GM19468 (cell line): ENCODE data around the gene MKI67.
"Not testable (repeated sequence)": the region's sequence is repeated elsewhere in the genome, so short reads cannot be mapped to it uniquely, and the experiment has no call there.

Experiments
- ATAC-seq: cut with Tn5 transposase; IDR thresholded peaks from one replicate; pipeline ENCODE4 v1.9.1; 2021; ENCODE audit warnings: mild to moderate bottlenecking, moderate library complexity, moderate number of reproducible peaks; ENCODE audit not compliant: unreplicated experiment; ENCODE audit errors: extremely low read depth

MKI67 gene

DNA sequence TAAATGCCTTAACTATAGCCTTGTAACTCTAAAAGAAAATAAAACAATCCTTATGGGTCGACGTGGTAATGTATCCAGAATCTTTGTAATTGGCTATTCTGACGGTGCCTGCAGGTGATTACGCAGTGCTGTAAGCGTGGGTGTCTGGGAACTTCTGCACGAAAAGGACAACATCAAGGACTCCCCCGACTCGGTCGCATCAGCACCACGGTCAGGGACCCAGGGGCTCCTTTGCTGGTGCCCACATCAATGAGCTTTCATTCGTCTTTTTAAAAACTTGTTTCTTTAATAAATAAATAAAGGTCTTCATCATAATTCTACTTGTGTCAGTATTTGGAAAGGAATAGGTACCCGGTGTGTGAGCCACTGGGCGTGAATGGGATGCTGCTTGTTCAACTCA, 13.2 kb downstream of the MKI67 start:
- no peak for ATAC-seq

DNA sequence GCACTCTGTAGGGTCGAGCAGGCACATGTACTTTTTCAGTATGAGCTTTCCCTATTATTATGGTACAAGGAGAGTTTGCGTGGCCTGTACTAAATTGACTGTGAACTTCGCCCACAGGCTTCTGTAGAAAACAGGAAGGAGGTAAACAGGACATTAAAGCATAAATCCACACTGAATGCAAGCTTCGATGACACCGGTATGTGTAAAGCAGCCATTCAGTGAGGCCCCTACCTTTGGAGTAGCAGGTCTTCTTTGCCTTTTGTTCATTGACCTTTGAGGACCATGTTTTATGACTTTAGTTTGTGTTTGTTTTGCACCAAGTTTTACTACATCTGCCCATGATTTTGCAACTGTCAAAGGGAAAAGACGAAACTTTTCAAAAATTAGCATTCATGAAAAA, 14.5 kb downstream of the MKI67 start:
- no peak for ATAC-seq

DNA sequence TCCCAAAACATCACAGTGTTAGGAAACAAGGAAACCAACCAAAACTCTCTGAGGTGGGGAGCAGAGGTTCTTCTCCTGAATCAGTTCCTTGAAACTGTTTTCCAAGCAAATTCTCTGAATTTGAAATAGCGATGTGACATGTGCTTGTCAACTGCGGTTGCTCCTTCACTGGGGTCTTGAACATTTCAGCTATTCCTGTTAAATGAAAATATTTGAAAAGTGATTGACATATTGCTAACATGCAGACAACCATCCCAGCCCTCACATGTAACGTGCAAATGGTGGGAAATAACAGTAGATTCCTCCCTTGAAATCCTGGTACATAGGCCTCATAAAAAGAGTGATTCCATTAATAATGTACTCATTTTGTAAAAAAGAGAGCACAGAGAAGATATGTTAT, 15.9 kb downstream of the MKI67 start:
- ATAC-seq = no peak

DNA sequence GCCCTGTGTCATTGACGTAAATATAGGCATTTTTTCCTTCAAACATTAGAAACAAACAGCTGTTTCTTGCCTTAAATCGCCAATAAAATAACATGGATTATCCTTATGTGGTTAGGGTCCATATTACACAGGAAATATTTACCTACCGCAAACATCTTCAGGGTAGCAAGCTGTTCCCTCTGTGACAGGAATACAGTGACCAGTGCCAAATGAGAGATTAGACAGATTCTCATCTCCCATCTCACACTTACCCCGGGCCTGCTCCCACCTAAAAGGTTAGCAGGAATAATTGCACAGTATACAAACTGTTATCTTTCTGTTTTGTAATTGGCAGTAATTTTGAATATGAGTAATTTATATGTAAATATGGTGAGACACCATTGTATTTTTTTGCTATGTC, 16.5 kb downstream of the MKI67 start:
- ATAC-seq = no peak

DNA sequence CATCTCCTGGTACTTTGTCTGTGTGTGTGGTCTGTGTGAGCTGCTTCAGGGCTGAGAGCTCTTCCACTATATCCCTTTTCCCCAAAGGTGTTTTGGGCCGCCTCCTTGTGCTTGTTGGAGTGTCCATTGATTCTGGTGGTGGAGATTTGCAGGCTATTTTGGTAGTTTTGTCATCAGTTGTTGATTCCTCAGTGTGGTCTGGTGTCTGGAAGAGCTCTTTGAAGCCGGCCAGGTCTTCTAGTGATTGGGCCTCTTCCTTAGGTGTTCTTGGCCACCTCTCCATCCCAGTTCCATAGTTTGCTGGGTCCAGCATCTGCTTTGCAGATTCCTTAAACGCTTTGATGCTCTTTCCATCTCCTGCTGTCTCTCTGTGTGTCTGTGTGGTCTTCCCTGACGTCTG, 20.8 kb downstream of the MKI67 start:
- no peak for ATAC-seq

DNA sequence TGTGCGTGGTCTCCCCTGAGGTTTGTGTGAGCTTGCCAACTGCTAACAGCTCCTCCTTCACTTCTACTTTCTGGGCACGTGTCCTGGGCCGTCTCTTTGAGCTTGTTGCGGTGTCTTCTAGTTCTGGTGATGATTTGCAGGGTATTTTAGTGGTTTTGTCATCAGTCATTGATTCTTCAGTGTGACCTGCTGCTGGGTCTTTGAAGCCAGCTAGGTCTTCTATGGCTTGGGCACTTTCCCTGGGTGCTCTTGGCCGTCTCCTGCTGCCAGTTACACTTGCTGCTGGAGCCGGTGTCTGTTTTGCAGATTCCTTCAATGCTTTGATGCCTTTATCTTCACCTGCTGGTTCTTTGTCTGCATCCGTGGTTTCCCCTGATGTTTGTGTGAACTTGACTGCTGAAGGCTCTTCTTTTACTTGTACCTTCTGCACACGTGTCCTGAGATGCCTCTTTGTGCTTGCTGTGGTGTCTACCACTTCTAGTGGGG, 23.0 kb downstream of the MKI67 start:
- ATAC-seq = no peak

DNA sequence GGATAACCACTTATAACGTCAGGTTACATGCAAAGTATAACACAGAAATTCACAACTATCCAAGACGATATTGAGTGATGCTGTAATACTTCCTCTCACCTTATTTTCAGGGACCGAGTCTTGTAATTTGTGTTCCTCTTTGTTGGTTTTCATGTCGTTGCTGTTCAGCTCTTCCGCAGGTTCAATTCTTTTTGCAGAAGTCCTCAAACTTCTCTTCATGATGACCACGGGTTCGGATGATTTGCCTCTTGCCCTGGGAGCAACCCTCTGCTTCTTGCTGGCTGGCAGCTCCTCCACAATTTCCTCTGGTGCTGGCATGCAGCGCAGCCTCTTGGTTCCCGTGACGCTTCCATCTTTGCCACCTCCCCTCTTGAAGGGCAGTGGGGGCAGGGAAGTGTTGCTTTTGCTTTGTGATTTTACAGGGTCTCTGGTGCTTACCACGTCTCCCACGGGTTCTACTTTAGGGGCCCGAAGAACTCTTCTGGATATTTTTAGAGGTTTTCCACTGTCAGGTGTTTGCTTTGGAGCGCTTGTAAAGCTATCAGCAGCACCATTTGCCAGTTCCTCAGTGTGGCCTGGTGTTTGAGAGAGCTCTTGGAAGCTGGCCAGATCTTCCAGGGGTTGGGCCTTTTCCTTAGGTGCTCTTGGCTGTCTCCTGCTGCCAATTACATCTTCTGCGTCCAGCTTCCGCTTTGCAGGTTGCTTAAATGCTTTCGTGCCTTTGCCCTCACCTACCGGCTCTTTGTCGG, 23.6 kb downstream of the MKI67 start:
- no peak for ATAC-seq

DNA sequence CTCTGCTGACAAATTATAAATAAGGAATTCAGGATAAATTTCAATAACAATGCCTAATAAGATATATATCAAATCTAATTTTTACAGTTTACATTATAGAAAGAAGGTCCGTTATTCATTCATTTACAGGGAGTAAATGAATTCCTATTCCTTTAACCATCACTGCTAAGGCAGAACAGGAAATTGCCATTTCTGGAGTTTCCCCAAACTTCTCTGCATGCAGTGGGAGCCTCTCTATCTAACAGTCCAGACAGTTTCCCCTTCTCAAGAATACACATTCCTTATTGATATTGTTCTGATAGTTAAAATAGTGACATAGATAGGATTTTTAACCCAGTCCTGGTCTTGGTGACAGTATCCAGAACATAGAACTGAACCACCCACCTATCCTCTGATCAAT, 24.3 kb downstream of the MKI67 start:
- ATAC-seq = no peak

DNA sequence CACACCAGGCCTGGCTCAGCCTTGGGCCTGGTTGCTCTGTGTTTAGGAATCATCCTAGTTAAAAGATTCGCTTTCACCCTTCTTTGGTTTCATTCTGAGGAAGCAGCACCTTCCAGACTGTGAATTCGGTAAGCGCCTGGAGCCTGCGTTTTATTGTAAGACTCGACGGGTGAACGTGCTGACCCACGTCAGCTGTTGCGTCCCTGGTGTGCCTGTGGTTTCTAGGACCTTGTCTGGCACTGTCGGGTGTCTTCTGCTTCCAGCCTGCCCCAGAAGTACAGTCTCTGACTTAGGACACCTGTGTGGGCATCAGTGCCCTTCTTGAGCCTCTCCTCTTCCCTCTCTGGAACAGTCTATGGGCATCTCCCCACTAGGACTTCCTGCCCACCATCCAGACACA, 26.3 kb downstream of the MKI67 start:
- ATAC-seq = no peak

DNA sequence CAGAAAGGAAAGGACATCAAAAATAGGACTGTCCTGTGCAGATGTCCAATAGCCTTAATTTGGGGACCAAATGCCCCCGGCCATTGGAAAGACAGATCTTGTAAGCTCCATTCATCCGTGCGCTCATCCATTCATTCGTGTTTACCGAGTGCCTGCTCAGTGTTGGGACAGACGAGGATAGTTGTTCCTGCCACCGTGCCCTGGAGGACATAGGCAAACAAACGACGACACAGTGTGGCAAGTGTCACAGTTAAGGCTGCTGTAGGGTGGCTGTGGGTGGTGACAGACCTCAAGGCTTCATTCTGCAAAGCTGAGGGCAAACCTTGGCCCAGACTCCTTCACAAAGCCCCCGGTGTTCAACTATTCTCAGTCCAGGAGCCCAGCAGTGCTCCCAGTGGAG, 27.6 kb downstream of the MKI67 start:
- no peak for ATAC-seq

DNA sequence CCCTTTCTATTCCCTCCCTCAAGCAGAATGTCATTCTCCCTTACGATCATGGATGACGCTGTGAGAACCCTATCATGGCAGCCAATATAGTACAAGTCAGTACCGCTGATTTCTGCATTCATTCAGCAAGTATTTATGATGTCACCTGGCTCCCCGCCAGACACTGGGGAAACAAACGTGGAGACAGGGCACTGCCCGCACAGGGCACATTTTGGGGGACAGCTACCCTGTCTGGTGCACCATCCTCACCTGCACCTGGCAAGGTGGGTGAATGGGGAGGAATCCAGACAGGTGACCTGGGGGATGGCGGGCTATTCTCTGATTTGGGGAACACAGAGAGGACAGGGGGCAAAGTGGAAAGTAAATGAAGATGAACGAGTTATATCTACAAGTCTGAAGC, 28.4 kb downstream of the MKI67 start:
- no peak for ATAC-seq

DNA sequence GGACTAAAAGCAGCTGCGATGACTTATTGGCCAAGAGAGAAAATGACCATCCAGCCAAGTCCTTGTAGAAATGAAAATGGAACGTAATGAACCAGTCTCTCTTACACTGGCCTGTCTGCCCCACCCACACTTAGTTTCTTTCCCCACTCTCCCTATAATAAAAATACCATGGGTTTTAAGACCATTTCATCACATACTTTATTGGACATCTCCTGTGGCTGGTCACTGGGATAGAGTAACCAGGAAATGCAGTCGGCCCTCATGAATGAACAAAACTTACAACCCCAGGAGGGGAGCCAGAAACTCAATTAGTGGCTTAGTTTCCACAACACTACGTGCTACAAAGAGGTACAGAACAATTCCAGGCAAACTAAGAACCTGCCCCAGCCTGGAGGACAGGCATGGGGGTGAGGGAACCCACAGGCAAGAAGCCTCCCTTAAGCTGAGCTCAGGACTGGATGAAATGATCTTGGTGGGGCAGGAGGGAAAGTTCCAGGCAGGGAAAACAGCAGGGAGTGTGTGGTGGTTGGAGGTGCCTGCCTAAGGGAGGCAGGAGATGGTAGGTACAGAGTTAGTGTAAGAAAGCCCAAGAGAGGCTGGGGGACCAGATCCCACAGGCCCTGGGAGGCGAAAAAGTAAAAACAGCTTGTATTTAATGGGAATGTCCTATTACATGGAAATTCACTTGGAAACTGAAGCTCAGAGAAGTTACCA, 29.6 kb downstream of the MKI67 start:
- no peak for ATAC-seq

DNA sequence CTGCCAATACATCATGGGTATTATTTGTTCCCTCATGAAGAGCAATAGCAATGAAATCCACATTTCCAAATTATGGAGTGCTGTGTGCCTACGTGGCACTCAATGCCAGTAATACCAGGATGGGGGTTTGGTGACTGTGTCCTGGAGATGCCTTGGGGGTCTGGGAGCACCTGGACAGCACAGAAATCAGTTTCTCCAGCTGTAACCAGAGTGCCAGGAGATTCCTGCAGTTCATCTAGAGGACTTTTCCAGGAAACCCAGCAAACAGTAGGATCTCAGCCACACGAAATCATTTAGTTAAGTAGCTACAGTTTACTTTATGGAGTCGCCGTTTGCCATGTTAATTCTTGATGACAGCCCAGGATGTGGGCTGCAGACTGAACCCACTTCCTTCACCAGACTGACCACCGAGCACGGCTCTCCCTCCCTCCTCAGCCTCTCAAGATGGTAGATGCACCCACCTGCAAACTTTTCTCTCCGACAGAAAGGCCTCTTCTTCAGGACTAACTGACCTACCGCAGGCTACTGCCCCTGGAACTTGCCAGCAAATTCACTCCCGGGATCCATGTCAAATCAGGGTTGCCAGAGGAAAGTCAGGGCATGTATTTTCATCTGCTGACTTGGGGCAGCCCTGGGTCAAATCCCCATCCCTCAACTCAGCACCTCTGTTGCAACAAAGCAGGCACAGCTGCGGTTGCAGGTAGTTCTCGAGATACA, 30.3 kb downstream of the MKI67 start:
- ATAC-seq = no peak

DNA sequence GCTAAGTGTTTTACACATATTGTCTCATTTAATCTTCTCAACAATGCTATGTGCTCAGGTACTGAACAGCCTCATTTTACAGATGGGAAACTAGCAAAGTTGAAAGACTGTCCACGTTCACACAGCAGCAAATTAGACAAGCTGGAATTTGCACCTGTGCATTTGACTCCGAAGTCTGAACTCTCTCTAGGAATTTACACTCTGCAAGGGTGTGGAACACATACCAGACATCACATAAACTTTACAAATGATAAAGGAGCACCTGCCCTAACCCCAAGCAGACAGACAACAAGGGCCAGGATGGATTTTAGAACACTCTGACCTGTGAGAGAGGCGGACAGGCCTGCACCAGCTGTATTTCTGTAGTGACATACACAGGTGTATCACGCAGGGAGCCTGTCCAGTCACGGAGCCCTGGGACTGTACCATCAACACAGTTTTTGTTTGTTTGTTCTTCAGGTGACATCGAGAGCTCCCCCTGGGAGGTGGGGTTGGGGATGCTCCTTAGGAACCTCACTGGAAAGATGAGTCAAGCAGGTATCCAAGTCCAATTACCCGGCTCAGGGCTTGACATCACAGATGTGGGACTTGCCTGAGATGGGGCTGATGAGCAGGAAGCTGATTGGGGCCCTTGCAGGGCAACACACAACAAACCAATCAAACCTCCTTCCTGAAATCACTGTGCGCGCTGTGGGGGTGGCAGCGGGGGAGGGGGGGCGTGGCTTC, 31.0 kb downstream of the MKI67 start:
- ATAC-seq = no peak

DNA sequence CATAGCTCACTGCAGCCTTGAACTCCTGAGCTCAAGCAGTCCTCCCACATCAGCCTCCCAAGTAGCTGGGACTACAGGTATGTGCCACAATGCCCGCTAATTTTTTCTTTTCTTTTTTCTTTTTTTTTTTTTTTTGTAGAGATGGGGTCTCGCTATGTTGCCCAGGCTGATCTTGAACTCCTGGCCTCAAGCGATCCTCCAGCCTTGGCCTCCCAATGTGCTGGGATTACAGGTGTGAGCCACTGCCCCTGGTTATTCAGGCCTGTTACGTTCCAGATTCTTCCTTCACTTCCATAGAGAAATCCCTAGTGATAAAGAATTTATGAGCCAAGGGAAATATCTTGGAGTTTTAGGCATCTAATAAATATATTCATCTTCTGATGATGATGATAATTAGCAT, 31.6 kb downstream of the MKI67 start:
- not testable (repeated sequence) for ATAC-seq

DNA sequence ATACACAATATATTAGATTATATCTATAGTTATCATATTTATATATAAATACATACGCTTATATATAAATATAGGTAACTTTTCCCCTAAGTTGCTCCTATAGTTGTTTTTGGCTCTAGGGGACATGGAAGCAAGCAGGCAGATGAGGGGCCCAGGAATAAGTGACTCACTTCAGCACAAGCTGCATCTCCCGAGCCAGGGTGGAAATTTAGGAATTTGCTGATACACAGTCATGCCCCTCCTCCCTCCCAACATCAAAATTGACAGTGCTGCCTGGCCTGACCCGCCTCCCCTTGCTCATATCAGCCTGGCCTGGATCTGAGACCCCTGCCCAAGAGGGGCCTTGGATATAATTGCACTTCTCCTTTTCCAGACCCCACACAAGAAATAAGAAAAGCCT, 33.8 kb downstream of the MKI67 start:
- no peak for ATAC-seq

DNA sequence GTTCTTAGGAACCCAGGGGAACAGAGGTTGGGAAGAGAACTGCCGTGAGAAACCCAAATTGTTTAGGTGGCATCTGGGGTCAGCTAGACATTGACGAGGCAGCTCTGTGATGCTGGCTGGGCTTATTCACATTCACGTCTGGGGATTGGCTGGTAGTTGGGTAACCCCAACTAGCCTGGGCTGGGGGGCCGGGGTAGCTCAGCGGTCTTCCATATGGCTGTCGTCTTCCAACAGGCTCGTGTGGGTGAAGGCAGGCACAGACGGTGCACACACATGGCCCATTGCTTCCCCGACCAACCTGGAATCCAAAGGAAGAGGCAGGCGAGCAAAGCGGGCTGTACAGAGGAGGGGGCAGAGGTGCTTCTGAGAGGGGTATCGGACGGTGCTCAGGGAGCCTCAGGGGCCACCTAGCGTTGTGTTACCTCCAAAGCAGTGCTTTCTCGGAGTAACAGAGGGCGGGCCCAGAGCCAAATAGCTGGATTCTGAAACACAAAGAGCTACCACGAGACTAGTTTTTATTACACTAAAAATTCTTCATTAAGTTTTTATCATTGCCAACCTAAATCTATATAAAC, 34.5 kb downstream of the MKI67 start:
- no peak for ATAC-seq

DNA sequence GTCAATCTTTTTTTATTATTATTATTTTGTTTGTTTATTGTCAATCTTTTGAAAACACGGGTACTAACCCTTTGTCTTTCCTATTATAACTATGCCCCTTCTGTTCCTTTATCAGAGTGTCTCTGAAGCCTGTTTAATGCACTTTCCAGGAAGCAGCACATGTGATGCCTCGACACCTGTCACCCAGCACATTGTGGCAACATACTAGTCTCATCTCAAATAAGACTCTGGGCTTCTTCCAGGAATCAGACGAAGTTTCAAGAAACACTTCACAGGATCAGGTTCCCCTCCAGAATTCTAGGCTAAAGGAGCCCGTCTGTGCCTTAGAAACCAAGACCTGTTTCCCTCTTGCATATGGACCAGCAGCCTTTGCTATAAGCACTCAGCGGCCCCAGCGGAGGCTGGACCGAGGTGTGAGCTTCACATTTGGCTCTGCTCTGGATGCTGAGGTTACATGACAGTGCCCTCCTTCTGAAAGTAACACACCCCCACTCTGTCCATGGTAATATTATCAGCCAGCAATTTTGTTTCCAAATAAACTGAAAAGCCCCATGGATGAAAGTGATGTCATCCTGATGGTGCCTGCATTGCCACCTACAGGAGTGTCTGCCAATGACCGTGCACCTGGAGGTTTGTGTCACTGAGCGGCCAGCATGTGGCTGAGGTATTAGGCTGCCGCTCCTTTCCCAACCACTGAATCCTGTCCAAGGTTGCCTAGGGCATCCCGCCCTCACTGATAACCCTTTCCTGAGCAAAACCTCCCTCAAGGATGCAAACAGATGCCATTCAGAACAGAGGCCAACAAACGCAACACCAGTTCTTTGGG, 38.1 kb downstream of the MKI67 start:
- ATAC-seq = no peak

DNA sequence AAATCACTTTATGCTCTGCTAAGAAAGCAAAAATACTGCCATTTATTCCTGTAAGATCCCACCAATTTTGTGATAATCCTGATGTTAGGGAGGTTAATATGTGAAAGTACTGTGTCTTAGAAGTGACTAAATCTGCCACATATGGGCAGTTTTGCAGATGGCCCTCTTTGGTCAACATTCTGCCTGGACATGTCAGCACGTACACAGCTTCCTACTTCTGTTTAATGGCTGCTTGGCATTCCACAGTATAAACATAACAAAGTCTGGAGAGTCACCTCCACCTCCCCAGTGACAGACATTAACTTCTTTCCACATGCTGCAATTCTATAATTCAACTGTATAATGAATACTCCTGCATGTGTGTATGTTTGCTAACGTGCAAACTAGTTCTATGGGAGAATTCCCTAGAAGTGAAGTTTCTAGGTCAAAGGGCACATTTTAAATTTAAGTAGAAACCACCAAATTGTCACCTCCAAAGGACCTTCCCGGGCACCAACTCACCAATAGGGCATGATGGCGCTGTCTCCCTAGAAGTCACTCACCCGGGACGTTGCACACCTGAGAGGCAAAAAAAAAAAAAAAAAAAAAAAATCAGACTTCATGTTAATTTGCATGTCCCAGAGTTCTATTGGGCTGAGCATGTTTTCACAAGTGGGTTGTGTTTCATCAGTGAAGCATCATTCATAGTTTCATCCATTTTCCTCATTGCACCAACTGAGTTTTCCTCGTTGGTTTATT, 38.9 kb downstream of the MKI67 start:
- ATAC-seq = no peak
